Uterus (tissue), 4 donors: ENCODE results near the gene LAX1. TPM values are rescaled to one million over a fixed set of nuclear protein-coding genes. Genes with fewer than 3 reads are reported as not detected.

ENCODE experiments used
- DNase-seq, 2 donors: peaks; one replicate each; pipeline ENCODE4 v3.0.0-alpha.2; 2019 to 2020
- H3K27ac ChIP-seq, 2 donors: fragments of 200-600 bp; sonication (generic); 1 replicate in 1 of 2; 2 replicates in 1 of 2; pipeline ENCODE4 v1.5.1; 2016 to 2018
- H3K27me3 ChIP-seq, 2 donors: fragments of 200-600 bp; sonication (generic); one replicate each; pipeline ENCODE4 v1.5.1; 2018 to 2019; ENCODE audit warnings: control low read depth in 1 of 2
- H3K36me3 ChIP-seq, 2 donors: fragments of 200-600 bp; sonication (generic); one replicate each; pipeline ENCODE4 v1.5.1; 2019; ENCODE audit warnings: control low read depth in 1 of 2
- H3K4me1 ChIP-seq, 2 donors: fragments of 200-600 bp; sonication (generic); one replicate each; pipeline ENCODE4 v1.5.1; 2018 to 2019; ENCODE audit warnings: control low read depth in 1 of 2
- H3K4me3 ChIP-seq, 2 donors: fragments of 200-600 bp; sonication (generic); 1 replicate in 1 of 2; 2 replicates in 1 of 2; pipeline ENCODE4 v1.5.1; 2018 to 2019; ENCODE audit warnings: mild to moderate bottlenecking in 1 of 2
- H3K9me3 ChIP-seq, 2 donors: fragments of 200-600 bp; sonication (generic); one replicate each; pipeline ENCODE4 v1.5.1; 2019; ENCODE audit warnings: control low read depth in 1 of 2
- POLR2A ChIP-seq, 2 donors: fragments of 450-650 bp; IDR thresholded peaks; one replicate each; pipeline ENCODE4 v1.6.1; 2016; ENCODE audit warnings: antibody characterized with exemption in 2 of 2, mild to moderate bottlenecking in 1 of 2, moderate library complexity in 1 of 2
- intact Hi-C: fragments of 100-400 bp; cut with DNase I; formaldehyde crosslinking; loops from one replicate; pipeline ENCODE4 v1.15.1; 2023; ENCODE audit warnings: low total_unique reads
- total RNA-seq, 4 donors: library from RNA; depleted of rRNA in 3 of 4; stranded (reverse); fragments of >200 nt in 3 of 4; gene quantifications; one replicate each; pipeline versions ENCODE4 v1.1.0 to v1.2.4, GENCODE V29; 2014 to 2023
- TF ChIP-seq, protein P1 (sequence below), 4 experiments: fragments of 200-600 bp in 2 of 4; fragments of 450-650 bp in 2 of 4; sonication (generic) in 2 of 4; IDR thresholded peaks; one replicate each; pipeline ENCODE4 v1.5.1; 2016 to 2019; ENCODE audit warnings: antibody characterized with exemption in 4 of 4, mild to moderate bottlenecking in 2 of 4, moderate library complexity in 1 of 4
- donor health status: DM: yes; HTN: yes; CAD: no.

Gene LAX1
- total RNA-seq, 4 donors from 2014 or later, result 0.28 to 2.0 (median 0.61) TPM; not detected in 1

DNA sequence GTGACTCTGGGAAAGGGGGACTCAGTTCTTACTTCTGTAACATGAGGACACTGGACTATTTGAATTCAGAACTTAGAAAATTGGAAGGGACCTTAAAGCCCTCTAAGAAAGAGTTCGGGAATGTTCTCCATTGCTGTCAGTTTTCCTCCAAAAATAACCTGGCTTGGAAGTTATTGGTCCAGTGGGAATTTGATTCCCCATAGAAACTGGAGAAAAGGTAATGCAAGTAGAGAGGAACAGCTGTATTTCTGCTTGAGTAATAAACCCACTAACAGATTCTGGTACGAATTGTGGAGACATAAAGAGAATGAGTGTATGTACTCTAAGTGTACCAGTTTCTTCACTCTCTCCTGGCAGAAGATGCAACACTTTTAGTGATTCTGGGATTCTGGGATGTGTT is 32.2 kb downstream of the LAX1 start:
- TF ChIP-seq, protein P1, sequence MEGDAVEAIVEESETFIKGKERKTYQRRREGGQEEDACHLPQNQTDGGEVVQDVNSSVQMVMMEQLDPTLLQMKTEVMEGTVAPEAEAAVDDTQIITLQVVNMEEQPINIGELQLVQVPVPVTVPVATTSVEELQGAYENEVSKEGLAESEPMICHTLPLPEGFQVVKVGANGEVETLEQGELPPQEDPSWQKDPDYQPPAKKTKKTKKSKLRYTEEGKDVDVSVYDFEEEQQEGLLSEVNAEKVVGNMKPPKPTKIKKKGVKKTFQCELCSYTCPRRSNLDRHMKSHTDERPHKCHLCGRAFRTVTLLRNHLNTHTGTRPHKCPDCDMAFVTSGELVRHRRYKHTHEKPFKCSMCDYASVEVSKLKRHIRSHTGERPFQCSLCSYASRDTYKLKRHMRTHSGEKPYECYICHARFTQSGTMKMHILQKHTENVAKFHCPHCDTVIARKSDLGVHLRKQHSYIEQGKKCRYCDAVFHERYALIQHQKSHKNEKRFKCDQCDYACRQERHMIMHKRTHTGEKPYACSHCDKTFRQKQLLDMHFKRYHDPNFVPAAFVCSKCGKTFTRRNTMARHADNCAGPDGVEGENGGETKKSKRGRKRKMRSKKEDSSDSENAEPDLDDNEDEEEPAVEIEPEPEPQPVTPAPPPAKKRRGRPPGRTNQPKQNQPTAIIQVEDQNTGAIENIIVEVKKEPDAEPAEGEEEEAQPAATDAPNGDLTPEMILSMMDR (IDR thresholded peaks at IDR 0.05), result no peak
- no peak for TF ChIP-seq POLR2A (IDR thresholded peaks at IDR 0.05)
- Histone ChIP-seq H3K27ac (peak overlapping the region; percentile 93 to 97), H3K27me3 (no peaks in the 10 kb centered on the region), H3K4me3 (peak overlapping the region in 1 of 2 donors; percentile 63), H3K4me1 (peaks cover 8 to 12% of the 10 kb centered on the region in 2 donors), H3K36me3 (no peaks in the 10 kb centered on the region), H3K9me3 (no peaks in the 10 kb centered on the region)
- intact Hi-C loops, result no loop called here
- DNase-seq, result no peak

DNA sequence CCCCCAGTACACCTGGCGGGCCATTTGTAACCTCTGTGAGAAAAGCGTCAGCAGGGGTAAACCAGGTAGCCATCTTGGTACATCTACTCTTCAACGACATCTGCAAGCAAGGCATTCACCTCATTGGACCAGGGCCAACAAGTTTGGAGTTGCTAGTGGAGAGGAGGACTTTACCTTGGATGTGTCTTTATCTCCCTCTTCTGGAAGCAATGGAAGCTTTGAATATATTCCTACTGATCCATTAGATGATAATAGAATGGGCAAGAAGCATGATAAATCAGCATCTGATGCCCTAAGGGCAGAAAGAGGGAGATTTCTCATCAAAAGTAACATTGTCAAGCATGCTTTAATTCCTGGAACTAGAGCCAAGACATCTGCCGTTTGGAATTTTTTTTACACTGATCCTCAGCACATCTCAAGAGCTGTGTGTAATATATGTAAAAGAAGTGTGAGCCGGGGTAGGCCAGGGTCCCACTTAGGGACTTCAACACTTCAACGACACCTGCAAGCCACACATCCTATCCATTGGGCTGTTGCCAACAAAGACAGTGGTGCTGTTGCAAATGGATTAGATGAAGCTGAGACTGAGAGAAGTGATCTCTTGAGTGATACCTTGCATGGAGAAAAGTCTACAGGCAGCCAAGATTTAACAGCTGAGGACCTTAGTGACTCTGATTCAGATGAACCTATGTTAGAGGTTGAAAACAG is 33.1 kb downstream of the LAX1 start:
- Histone ChIP-seq H3K27me3 (no peaks in the 10 kb centered on the region), H3K36me3 (no peaks in the 10 kb centered on the region), H3K27ac (no peak overlapping the region), H3K4me3 (no peak overlapping the region), H3K4me1 (peaks cover 8 to 12% of the 10 kb centered on the region in 2 donors), H3K9me3 (no peaks in the 10 kb centered on the region)
- intact Hi-C loops, result no loop called here
- TF ChIP-seq, protein P1 (IDR thresholded peaks at IDR 0.05), result no peak
- DNase-seq, result peak in 1 of 2 donors; percentile 38

DNA sequence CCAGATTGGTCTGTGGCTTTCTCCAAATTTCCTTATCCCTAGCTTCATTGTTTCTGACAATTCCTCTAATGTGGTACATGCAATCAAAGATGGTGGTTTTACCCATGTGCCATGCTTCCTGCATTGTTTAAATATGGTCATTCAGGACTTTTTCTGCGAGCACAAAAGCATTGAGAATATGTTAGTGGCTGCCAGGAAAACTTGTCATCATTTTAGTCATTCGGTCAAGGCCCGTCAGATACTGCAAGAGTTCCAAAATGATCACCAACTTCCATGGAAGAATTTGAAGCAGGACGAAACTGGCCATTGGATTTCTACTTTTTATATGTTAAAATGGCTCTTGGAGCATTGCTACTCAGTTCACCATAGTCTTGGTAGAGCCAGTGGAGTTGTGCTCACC is 34.2 kb downstream of the LAX1 start:
- no peaks in the 10 kb centered on the region for H3K9me3 ChIP-seq
- intact Hi-C loops, result no loop called here
- no peak overlapping the region for H3K27ac ChIP-seq
- DNase-seq, result no peak
- H3K4me1 ChIP-seq, result peaks cover 8 to 12% of the 10 kb centered on the region in 2 donors
- H3K27me3 ChIP-seq, result no peaks in the 10 kb centered on the region
- TF ChIP-seq POLR2A (IDR thresholded peaks at IDR 0.05), result no peak
- no peaks in the 10 kb centered on the region for H3K36me3 ChIP-seq
- H3K4me3 ChIP-seq, result no peak overlapping the region

DNA sequence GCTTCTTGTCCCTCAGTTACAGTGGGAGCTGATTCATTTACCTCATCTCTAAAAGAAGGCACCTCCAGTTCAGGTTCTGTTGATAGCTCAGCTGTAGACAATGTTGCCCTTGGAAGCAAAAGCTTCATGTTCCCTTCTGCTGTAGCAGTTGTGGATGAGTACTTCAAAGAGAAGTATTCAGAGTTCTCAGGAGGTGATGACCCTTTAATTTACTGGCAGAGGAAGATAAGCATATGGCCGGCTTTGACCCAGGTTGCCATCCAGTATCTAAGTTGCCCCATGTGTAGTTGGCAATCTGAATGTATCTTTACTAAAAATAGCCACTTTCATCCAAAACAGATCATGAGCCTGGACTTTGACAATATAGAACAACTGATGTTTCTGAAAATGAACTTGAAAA is 35.0 kb downstream of the LAX1 start:
- Histone ChIP-seq H3K27me3 (no peaks in the 10 kb centered on the region), H3K36me3 (no peaks in the 10 kb centered on the region), H3K27ac (no peak overlapping the region), H3K4me1 (peaks cover 8 to 12% of the 10 kb centered on the region in 2 donors), H3K4me3 (no peak overlapping the region), H3K9me3 (no peaks in the 10 kb centered on the region)
- intact Hi-C loops, result no loop called here
- TF ChIP-seq, protein P1 (IDR thresholded peaks at IDR 0.05), result no peak
- TF ChIP-seq POLR2A (IDR thresholded peaks at IDR 0.05), result no peak
- DNase-seq, result no peak

DNA sequence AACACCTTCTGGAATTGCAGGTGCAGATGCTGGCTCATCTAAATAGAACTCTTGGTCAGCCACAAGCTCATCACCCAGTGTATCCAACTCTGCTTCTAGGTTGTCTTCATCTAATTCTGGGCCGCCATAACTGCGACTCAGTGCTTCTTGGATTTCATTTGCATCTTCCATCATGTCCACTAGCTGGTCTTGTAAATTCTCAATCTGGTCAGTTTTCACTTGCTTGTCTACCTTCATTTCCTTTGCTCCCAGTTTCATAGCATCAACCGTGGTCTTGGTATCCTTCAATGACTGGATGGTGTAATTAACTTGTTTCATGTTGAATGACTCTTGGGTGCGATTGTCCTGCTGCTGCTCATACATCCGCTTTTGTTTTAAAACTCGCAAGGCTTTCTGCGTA is 40.7 kb downstream of the LAX1 start:
- Histone ChIP-seq H3K4me1 (peaks cover 5 to 16% of the 10 kb centered on the region in 2 donors), H3K27me3 (no peaks in the 10 kb centered on the region), H3K36me3 (no peaks in the 10 kb centered on the region), H3K9me3 (no peaks in the 10 kb centered on the region), H3K4me3 (no peak overlapping the region), H3K27ac (no peak overlapping the region)
- intact Hi-C loops, result no loop called here
- TF ChIP-seq, protein P1 (IDR thresholded peaks at IDR 0.05), result no peak
- TF ChIP-seq POLR2A (IDR thresholded peaks at IDR 0.05), result no peak
- no peak for DNase-seq
